K562 (cell line): ENCODE data around the gene PRKAR1B. TPM values are rescaled to one million over a fixed set of nuclear protein-coding genes. Genes with fewer than 3 reads are reported as not detected.
A peak's percentile ranks its signal among the peaks of the same experiment; 100 is the strongest.

Experiments
- BMI1 ChIP-seq: fragments of 150-350 bp; IDR thresholded peaks from 2 replicates; pipeline ENCODE4 v1.6.1; 2014; ENCODE audit warnings: low read length
- CREB1 ChIP-seq, 2 experiments: sonication (generic) in 1 of 2; formaldehyde crosslinking in 1 of 2; IDR thresholded peaks; 2 replicates each; pipeline versions ENCODE4 v1.6.1 to v1.8.0; 2012 to 2022; ENCODE audit warnings: inconsistent platforms in 1 of 2, mild to moderate bottlenecking in 1 of 2, missing genetic modification reagents in 1 of 2, moderate library complexity in 1 of 2
- DIDO1 ChIP-seq: fragments of 450-650 bp; IDR thresholded peaks from 2 replicates; pipeline ENCODE4 v1.6.1; 2016; ENCODE audit warnings: low read depth, missing biosample characterization, missing genetic modification characterization
- FOXK2 ChIP-seq, 2 experiments: fragments of 450-650 bp; IDR thresholded peaks in 1 of 2; conservative IDR thresholded peaks in 1 of 2; 2 replicates each; pipeline ENCODE4 v1.6.1; 2016; ENCODE audit warnings: low read depth in 2 of 2, mild to moderate bottlenecking in 1 of 2
- FOXP1 ChIP-seq: sonication (generic); formaldehyde crosslinking; IDR thresholded peaks from 2 replicates; pipeline ENCODE4 v1.8.0; 2022; ENCODE audit warnings: mild to moderate bottlenecking, missing genetic modification reagents
- GATAD2B ChIP-seq: fragments of 450-650 bp; IDR thresholded peaks from 2 replicates; pipeline ENCODE4 v1.6.1; 2017; ENCODE audit warnings: mild to moderate bottlenecking, borderline replicate concordance
- JUNB ChIP-seq: fragments of 450-650 bp; formaldehyde crosslinking; conservative IDR thresholded peaks from 2 replicates; pipeline ENCODE4 v1.4.0; 2020; ENCODE audit warnings: mild to moderate bottlenecking
- MAFF ChIP-seq: IDR thresholded peaks from 2 replicates; pipeline ENCODE4 v1.6.1; 2012; ENCODE audit warnings: low read length, improper control_type of control experiment
- MCM5 ChIP-seq: fragments of 450-650 bp; IDR thresholded peaks from 2 replicates; pipeline ENCODE4 v1.6.1; 2016; ENCODE audit warnings: low read depth
- RBM22 ChIP-seq: fragments of 200-400 bp; formaldehyde crosslinking; IDR thresholded peaks from 2 replicates; pipeline ENCODE4 v1.6.1; 2018; ENCODE audit warnings: low read length, low read depth; ENCODE audit not compliant: poor library complexity, severe bottlenecking
- ZKSCAN1 ChIP-seq: fragments of 150-350 bp; IDR thresholded peaks from 2 replicates; pipeline ENCODE4 v1.6.1; 2016; ENCODE audit warnings: low read depth, low read length
- ZMIZ1 ChIP-seq, 2 experiments: fragments of 150-350 bp in 1 of 2; IDR thresholded peaks; 2 replicates each; pipeline ENCODE4 v1.6.1; 2012 to 2016; ENCODE audit warnings: low read depth in 2 of 2, low read length in 2 of 2, mild to moderate bottlenecking in 1 of 2, moderate library complexity in 1 of 2
- ZNF212 ChIP-seq: fragments of 450-650 bp; formaldehyde crosslinking; IDR thresholded peaks from 2 replicates; pipeline ENCODE4 v1.4.0; 2020; ENCODE audit warnings: mild to moderate bottlenecking
- ZNF23 ChIP-seq: fragments of 250-450 bp; sonication (Bioruptor Pico); IDR thresholded peaks from 2 replicates; pipeline ENCODE4 v1.4.0; 2020; ENCODE audit warnings: mild to moderate bottlenecking
- ZNF239 ChIP-seq: fragments of 250-450 bp; sonication (Bioruptor Pico); IDR thresholded peaks from 2 replicates; pipeline ENCODE4 v1.4.0; 2020; ENCODE audit warnings: mild to moderate bottlenecking
- ZNF253 ChIP-seq: fragments of 250-450 bp; sonication (Bioruptor Pico); conservative IDR thresholded peaks from 2 replicates; pipeline ENCODE4 v1.6.1; 2021; ENCODE audit warnings: mild to moderate bottlenecking
- ZNF445 ChIP-seq: fragments of 250-450 bp; sonication (Bioruptor Pico); IDR thresholded peaks from 2 replicates; pipeline ENCODE4 v1.4.0; 2020; ENCODE audit warnings: low read depth, mild to moderate bottlenecking, moderate library complexity
- ZNF586 ChIP-seq: fragments of 450-650 bp; formaldehyde crosslinking; conservative IDR thresholded peaks from 2 replicates; pipeline ENCODE4 v1.4.0; 2020; ENCODE audit warnings: mild to moderate bottlenecking, moderate library complexity
- ZNF764 ChIP-seq: fragments of 250-450 bp; sonication (Bioruptor Pico); IDR thresholded peaks from 2 replicates; pipeline ENCODE4 v1.4.0; 2020; ENCODE audit warnings: low read depth, mild to moderate bottlenecking, moderate library complexity
- ZNF780A ChIP-seq: fragments of 250-450 bp; sonication (Bioruptor Pico); IDR thresholded peaks from 2 replicates; pipeline ENCODE4 v1.5.0; 2021; ENCODE audit warnings: mild to moderate bottlenecking
- polyA plus RNA-seq, 8 experiments: library from polyadenylated mRNA; depleted of rRNA in 4 of 8; stranded (reverse) in 5 of 8; unstranded in 3 of 8; fragments of >200 nt; fragmentation: Nextera tagmentation in 2 of 8; fragmentation: Illumina TruSeq in 1 of 8; extraction: Ambion mirVana in 2 of 8; extraction: Trizol in 1 of 8; gene quantifications; 2 replicates each; pipeline versions ENCODE4 v1.2.1 to v1.2.3, GENCODE V29; 2011 to 2014; ENCODE audit warnings: inconsistent platforms in 1 of 8, missing spikeins in 1 of 8
- total RNA-seq, 7 experiments: library from RNA; depleted of rRNA in 6 of 7; stranded (reverse); fragments of >200 nt in 6 of 7; fragmentation: Illumina TruSeq in 2 of 7; extraction: Trizol in 2 of 7; gene quantifications; 2 replicates each; pipeline versions ENCODE4 v1.2.1 to v1.2.3, GENCODE V29; 2011 to 2021; ENCODE audit warnings: low replicate concordance in 1 of 7
- TF ChIP-seq, protein P1 (sequence below): fragments of 200-800 bp; sonication (Bioruptor generic); IDR thresholded peaks from 2 replicates; pipeline ENCODE4 v1.6.1; 2016; ENCODE audit warnings: missing genetic modification characterization, missing compliant biosample characterization

PRKAR1B gene
- total and polyA plus RNA-seq, 9 of the 15 experiments (the other 6 are each of a cell fraction or from before 2014, with no cell fraction given): 0.99 to 30.5 (median 12.7) TPM

DNA sequence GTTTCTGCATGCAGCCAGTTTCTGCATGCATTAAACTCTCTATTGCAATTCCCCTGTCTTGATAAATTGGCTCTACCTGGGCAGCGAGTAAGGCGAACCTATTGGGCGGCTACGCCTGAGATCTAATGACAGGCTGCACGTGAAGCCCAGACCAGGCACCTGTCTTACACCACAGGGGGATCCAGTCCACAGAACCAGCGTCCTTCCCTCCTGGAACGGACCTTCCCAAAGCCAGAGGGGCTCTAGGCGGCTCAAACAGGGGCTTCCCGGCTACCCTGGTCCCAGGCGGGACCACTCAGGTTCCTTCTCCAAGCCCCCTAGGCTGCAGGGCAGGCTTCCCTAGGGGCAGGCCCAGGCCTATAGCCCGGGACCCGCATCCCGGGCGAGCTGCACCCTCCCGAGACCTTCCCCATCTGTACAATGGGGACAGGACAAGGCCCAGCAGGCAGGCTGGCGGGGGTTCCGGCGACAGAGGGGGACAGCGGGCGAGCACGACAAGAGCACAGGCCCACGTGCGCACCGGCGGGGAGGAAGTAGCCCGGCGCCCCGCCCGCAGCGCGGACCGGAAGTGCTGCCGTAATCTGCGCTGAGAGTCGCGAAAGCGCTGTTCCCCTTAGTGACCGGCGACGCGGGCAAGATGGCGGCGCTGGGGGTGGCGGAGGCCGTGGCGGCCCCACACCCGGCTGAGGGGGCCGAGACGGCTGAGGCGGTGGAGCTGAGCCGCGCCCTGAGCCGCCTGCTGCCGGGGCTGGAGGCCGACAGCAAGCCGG, 812 bp downstream of the PRKAR1B start, which contains the start of gene DNAAF5 (continued):
- TF ChIP-seq, protein P1, sequence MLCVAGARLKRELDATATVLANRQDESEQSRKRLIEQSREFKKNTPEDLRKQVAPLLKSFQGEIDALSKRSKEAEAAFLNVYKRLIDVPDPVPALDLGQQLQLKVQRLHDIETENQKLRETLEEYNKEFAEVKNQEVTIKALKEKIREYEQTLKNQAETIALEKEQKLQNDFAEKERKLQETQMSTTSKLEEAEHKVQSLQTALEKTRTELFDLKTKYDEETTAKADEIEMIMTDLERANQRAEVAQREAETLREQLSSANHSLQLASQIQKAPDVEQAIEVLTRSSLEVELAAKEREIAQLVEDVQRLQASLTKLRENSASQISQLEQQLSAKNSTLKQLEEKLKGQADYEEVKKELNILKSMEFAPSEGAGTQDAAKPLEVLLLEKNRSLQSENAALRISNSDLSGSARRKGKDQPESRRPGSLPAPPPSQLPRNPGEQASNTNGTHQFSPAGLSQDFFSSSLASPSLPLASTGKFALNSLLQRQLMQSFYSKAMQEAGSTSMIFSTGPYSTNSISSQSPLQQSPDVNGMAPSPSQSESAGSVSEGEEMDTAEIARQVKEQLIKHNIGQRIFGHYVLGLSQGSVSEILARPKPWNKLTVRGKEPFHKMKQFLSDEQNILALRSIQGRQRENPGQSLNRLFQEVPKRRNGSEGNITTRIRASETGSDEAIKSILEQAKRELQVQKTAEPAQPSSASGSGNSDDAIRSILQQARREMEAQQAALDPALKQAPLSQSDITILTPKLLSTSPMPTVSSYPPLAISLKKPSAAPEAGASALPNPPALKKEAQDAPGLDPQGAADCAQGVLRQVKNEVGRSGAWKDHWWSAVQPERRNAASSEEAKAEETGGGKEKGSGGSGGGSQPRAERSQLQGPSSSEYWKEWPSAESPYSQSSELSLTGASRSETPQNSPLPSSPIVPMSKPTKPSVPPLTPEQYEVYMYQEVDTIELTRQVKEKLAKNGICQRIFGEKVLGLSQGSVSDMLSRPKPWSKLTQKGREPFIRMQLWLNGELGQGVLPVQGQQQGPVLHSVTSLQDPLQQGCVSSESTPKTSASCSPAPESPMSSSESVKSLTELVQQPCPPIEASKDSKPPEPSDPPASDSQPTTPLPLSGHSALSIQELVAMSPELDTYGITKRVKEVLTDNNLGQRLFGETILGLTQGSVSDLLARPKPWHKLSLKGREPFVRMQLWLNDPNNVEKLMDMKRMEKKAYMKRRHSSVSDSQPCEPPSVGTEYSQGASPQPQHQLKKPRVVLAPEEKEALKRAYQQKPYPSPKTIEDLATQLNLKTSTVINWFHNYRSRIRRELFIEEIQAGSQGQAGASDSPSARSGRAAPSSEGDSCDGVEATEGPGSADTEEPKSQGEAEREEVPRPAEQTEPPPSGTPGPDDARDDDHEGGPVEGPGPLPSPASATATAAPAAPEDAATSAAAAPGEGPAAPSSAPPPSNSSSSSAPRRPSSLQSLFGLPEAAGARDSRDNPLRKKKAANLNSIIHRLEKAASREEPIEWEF (CRISPR knock-in tag): no peak
- TF ChIP-seq ZMIZ1 (IDR thresholded peaks at IDR 0.05; ENCODE audit: low read depth in 2 of 2, low read length in 2 of 2) (0 out of 4 replicates have a peak, but pooled peaks of 1 of the 2 experiments have one; percentile 9), FOXP1 (CRISPR knock-in tag) (peak; percentile 79), ZKSCAN1 (0 out of 2 replicates have a peak, but pooled peaks have one; percentile 20), BMI1 (peak; percentile 55; the same call in 1 of the 2 replicates), CREB1 (IDR thresholded peaks at IDR 0.05) (no peak; the same call in 1 of the 2 replicates), CREB1 (CRISPR knock-in tag; IDR thresholded peaks at IDR 0.05) (peak; percentile 65), JUNB (CRISPR knock-in tag) (no peak), FOXK2 (conservative IDR thresholded peaks at IDR 0.05 in 1 of 2, IDR thresholded peaks at IDR 0.05 in 1 of 2; ENCODE audit: low read depth in 2 of 2) (peak; percentile 54 to 60; a peak in 2 of 4 replicates), RBM22 (peak; percentile 68), MAFF (no peak), ZNF239 (CRISPR knock-in tag) (no peak), ZNF780A (CRISPR knock-in tag) (no peak), DIDO1 (no peak), ZNF253 (CRISPR knock-in tag) (no peak), GATAD2B (peak; percentile 58), ZNF212 (no peak), ZNF23 (no peak), ZNF445 (CRISPR knock-in tag) (no peak), ZNF586 (CRISPR knock-in tag) (no peak), ZNF764 (CRISPR knock-in tag) (0 out of 2 replicates have a peak, but pooled peaks have one; percentile 26), MCM5 (no peak)
